ENCODE measurements around the gene FOXF2.

DNA sequence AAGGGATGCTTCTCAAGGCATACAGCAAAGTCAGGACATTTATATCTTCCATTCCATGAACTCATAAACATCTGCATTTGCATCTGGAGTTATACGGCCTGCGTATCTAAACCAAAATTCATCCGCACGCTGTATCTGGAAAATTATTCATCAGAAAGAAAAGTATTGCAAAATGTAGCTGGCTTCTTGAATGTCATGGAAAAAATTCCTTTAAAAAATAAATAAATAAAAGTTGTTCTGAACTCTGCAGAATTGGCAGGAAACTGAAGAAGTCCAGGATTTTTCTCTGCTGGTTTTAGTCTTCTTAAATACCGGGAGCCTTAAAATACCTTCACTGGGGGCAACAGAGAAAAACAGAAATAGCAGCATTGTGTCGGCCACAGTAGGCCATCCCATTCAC is 23.7 kb upstream of the FOXF2 start:
- TF ChIP-seq CTCF (IDR thresholded peaks at IDR 0.05) (no peak), POLR2A (IDR thresholded peaks at IDR 0.05) (no peak)

Data from adrenal gland (tissue), 5 donors.